Mononuclear cell (primary cell): ENCODE data around the gene SUMO2. TPM values are rescaled to one million over a fixed set of nuclear protein-coding genes. Genes with fewer than 3 reads are reported as not detected.

Experiments
- H3K27me3 ChIP-seq: 2 replicates; pipeline ENCODE4 v1.6.0; 2011; ENCODE audit warnings: low read length, control low read depth; ENCODE audit not compliant: insufficient read depth
- H3K4me1 ChIP-seq: 2 replicates; pipeline ENCODE4 v1.5.1; 2011; ENCODE audit warnings: mild to moderate bottlenecking, low read length, control low read depth; ENCODE audit not compliant: insufficient read depth
- H3K4me3 ChIP-seq: 2 replicates; pipeline ENCODE4 v1.5.1; 2011; ENCODE audit warnings: mild to moderate bottlenecking, low read length, moderate library complexity
- H3K9me3 ChIP-seq: 2 replicates; pipeline ENCODE4 v1.5.1; 2011; ENCODE audit warnings: low read depth, mild to moderate bottlenecking, control low read depth, low read length
- total RNA-seq: library from RNA; depleted of rRNA; stranded (reverse); fragments of >200 nt; gene quantifications from one replicate; pipeline ENCODE4 v1.2.3, GENCODE V29; 2012

Gene SUMO2
- total RNA-seq, 1 donor, result 64.4 TPM

- Histone ChIP-seq H3K9me3 (no peaks in the 10 kb centered on the region), H3K4me1 (peaks cover 44% of the 10 kb centered on the region), H3K4me3 (no peak overlapping the region), H3K27me3 (no peaks in the 10 kb centered on the region)
These were observed 55.8 kb downstream of the SUMO2 start for GRCh38 chr17:75126954-75127353.

- Histone ChIP-seq H3K9me3 (no peaks in the 10 kb centered on the region), H3K4me3 (no peak overlapping the region), H3K27me3 (no peaks in the 10 kb centered on the region), H3K4me1 (peaks cover 39% of the 10 kb centered on the region)
These were observed 56.8 kb downstream of the SUMO2 start for GRCh38 chr17:75125984-75126383.

GRCh38 chr17:75124819-75125162 is 58.0 kb downstream of the SUMO2 start:
- no peak overlapping the region for H3K4me3 ChIP-seq
- no peaks in the 10 kb centered on the region for H3K27me3 ChIP-seq
- no peaks in the 10 kb centered on the region for H3K9me3 ChIP-seq
- peaks cover 39% of the 10 kb centered on the region for H3K4me1 ChIP-seq

GRCh38 chr17:75124041-75124818 is 58.5 kb downstream of the SUMO2 start:
- Histone ChIP-seq H3K4me3 (no peak overlapping the region), H3K27me3 (no peaks in the 10 kb centered on the region), H3K4me1 (peaks cover 40% of the 10 kb centered on the region), H3K9me3 (no peaks in the 10 kb centered on the region)

GRCh38 chr17:75118307-75118706 is 64.5 kb downstream of the SUMO2 start:
- Histone ChIP-seq H3K4me1 (peaks cover 30% of the 10 kb centered on the region), H3K9me3 (no peaks in the 10 kb centered on the region), H3K4me3 (no peak overlapping the region), H3K27me3 (no peaks in the 10 kb centered on the region)

- Histone ChIP-seq H3K27me3 (no peaks in the 10 kb centered on the region), H3K9me3 (no peaks in the 10 kb centered on the region), H3K4me1 (peaks cover 39% of the 10 kb centered on the region), H3K4me3 (no peak overlapping the region)
These were observed 66.0 kb downstream of the SUMO2 start for GRCh38 chr17:75116737-75117136.

Other genes with a start within 250 kb of the SUMO2 start
- gene OTOP3, start 247.1 kb downstream of the SUMO2 start, total RNA-seq, result not detected
- 3.1 TPM for gene HID1, start 210.2 kb downstream of the SUMO2 start, total RNA-seq
- gene CDR2L, start 195.3 kb downstream of the SUMO2 start, total RNA-seq, result 0.31 TPM
- 8.6 TPM for gene MRPL58, start 170.3 kb downstream of the SUMO2 start, total RNA-seq
- gene ATP5PD, start 136.0 kb downstream of the SUMO2 start, total RNA-seq, result 150 TPM
- gene KCTD2, start 135.7 kb downstream of the SUMO2 start, total RNA-seq, result 18.6 TPM
- 13.0 TPM for gene SLC16A5, start 95.0 kb downstream of the SUMO2 start, total RNA-seq
- gene ARMC7, start 73.0 kb downstream of the SUMO2 start, total RNA-seq, result 1.4 TPM
- 24.3 TPM for gene NT5C, start 51.2 kb downstream of the SUMO2 start, total RNA-seq
- 33.5 TPM for gene JPT1, start 28.4 kb downstream of the SUMO2 start, total RNA-seq
- gene NUP85, start 22.7 kb upstream of the SUMO2 start, total RNA-seq, result 25.6 TPM
- gene GGA3, start 78.6 kb upstream of the SUMO2 start, total RNA-seq, result 36.9 TPM
- 27.1 TPM for gene MRPS7, start 78.9 kb upstream of the SUMO2 start, total RNA-seq
- 19.9 TPM for gene MIF4GD, start 88.3 kb upstream of the SUMO2 start, total RNA-seq
- 5.9 TPM for gene SLC25A19, start 106.5 kb upstream of the SUMO2 start, total RNA-seq
- 151 TPM for gene GRB2, start 222.7 kb upstream of the SUMO2 start, total RNA-seq